Measurements from ENCODE around the gene FEZ2. TPM values are rescaled to one million over a fixed set of nuclear protein-coding genes. Genes with fewer than 3 reads are reported as not detected.

The FEZ2 gene
- total RNA-seq, 8 experiments from 2014 or later: 25.9 to 49.8 (median 32.8) TPM

DNA sequence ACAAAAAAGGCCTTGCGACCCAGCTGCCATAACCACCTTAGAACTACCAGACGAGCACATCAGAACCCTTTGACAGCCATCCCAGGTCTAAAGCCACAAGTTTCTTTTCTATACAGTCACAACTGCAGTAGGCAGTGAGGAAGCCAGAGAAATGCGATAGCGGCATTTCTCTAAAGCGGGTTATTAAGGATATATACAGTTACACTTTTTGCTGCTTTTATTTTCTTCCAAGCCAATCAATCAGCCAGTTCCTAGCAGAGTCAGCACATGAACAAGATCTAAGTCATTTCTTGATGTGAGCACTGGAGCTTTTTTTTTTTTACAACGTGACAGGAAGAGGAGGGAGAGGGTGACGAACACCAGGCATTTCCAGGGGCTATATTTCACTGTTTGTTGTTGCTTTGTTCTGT lies 48.8 kb downstream of the FEZ2 start:
- peak in 5 of 8 experiments; percentile 32 to 70 (median 53) for ATAC-seq (replicated peaks in 6 of 8)
- Histone ChIP-seq H3K4me1 (replicated peaks in 1 of 2) (peaks cover 0 to 3% of the 10 kb centered on the region in 2 donors), H3K27ac (no peak overlapping the region), H3K4me3 (no peak overlapping the region)
- in situ Hi-C loops (cut with MboI; ENCODE audit: low pct_unique_long_range_greater_than_20kb in 2 of 9, low sequenced_read_pairs in 9 of 9, unreplicated experiment in 9 of 9): no loop called here
- WGBS, 10 experiments: 33 to 100% (median 80%) methylated on average over 1 to 5 of the region's 7 CpGs; no CpG with 5 or more reads in 1 of the 10 experiments

DNA sequence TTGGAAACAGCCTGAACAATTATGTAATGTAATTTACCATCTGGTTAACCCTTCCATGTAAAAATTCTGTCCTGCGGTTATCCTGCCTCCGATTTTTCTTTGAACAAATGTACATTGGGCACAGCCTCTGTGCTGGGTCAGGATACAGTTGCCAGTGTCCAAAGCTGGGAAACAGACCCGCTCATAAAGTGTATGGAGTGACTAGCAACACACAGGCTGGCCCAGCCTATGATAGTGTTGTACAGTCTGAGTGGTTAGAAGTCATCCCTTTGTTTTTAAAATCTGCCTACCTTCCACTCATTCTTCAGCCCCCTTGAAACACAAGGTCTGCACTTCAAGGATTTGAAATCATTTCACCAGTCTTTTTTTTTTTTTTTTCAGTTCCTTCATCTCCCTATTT lies 50.1 kb downstream of the FEZ2 start:
- WGBS, 10 experiments: 20 to 100% (median 92%) methylated on average over 1 to 3 of the region's 3 CpGs; no CpG with 5 or more reads in 1 of the 10 experiments
- ATAC-seq (replicated peaks in 6 of 8): no peak
- in situ Hi-C loops (cut with MboI; ENCODE audit: low pct_unique_long_range_greater_than_20kb in 2 of 9, low sequenced_read_pairs in 9 of 9, unreplicated experiment in 9 of 9): no loop called here
- H3K4me1 ChIP-seq (replicated peaks in 1 of 2): peaks cover 0 to 3% of the 10 kb centered on the region in 2 donors
- H3K27ac ChIP-seq: no peak overlapping the region
- no peak overlapping the region for H3K4me3 ChIP-seq

DNA sequence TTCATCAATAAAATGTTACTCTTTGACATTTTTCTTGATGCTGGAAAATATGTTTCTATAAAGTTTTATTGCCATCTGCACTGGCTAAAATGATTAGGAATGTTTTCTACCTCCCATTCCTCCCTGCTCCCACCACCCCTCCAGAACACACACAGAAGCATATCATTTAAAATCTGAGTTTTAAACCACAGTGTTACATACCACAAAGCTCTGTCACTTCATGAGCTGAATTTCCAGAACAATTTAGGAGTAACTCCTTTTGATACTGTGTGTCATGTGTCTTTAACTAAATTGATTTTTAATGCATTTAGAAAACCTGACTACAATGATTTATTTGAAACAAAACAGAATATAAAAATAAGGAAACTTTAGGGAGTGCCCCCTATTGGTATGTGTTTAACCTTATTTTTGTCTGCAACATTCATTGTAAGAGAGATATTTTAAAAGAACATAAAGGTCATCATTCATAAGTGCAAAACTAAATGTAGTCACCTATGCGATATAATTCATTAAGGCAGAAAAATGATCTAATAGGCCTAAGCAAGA lies 52.0 kb downstream of the FEZ2 start:
- Histone ChIP-seq H3K4me1 (replicated peaks in 1 of 2) (peaks cover 0 to 3% of the 10 kb centered on the region in 2 donors), H3K27ac (no peak overlapping the region), H3K4me3 (no peak overlapping the region)
- WGBS, 10 experiments: 0 to 67% (median 35%) methylated on average over 1 of the region's 1 CpG; no CpG with 5 or more reads in 1 of the 10 experiments
- in situ Hi-C loops (cut with MboI; ENCODE audit: low pct_unique_long_range_greater_than_20kb in 2 of 9, low sequenced_read_pairs in 9 of 9, unreplicated experiment in 9 of 9): no loop called here
- no peak for ATAC-seq (replicated peaks in 6 of 8)

DNA sequence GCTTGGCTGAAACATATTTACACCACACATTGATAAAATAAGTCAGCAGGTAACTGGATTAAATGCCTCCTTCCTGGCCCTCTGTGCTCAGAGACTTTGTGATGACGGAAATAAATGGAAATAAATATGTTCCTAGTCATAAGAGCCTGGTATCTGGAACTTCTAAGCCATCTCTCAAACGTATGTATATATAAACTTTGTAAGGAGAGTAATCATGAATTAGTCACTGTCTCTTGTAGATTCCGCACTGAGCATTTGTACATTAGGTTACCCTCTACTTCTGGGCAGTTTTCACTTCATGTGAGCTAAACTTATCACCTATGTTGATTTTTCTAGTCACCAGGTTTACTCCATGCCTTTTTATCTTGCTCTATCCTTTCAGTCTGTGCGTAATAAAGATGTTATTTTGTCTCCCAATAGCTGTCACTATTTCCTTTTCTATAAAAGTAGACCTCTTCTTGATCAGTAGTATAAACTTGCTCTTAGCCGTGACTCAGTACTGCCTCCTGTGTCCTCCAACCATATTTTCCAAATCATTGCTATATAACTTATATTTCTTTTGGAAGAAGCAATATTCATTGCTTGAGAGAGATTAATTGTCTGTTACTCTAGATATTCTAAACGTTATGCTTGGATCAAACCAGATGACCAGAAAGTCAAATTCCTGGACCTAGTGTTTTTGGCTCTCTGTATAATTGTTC lies 53.2 kb downstream of the FEZ2 start:
- H3K4me3 ChIP-seq: no peak overlapping the region
- in situ Hi-C loops (cut with MboI; ENCODE audit: low pct_unique_long_range_greater_than_20kb in 2 of 9, low sequenced_read_pairs in 9 of 9, unreplicated experiment in 9 of 9): no loop called here
- 79 to 100% (median 87%) methylated on average over 4 to 6 of the region's 6 CpGs for WGBS, 10 experiments
- H3K27ac ChIP-seq: no peak overlapping the region
- ATAC-seq (replicated peaks in 6 of 8): no peak
- peaks cover 0 to 3% of the 10 kb centered on the region in 2 donors for H3K4me1 ChIP-seq (replicated peaks in 1 of 2)

DNA sequence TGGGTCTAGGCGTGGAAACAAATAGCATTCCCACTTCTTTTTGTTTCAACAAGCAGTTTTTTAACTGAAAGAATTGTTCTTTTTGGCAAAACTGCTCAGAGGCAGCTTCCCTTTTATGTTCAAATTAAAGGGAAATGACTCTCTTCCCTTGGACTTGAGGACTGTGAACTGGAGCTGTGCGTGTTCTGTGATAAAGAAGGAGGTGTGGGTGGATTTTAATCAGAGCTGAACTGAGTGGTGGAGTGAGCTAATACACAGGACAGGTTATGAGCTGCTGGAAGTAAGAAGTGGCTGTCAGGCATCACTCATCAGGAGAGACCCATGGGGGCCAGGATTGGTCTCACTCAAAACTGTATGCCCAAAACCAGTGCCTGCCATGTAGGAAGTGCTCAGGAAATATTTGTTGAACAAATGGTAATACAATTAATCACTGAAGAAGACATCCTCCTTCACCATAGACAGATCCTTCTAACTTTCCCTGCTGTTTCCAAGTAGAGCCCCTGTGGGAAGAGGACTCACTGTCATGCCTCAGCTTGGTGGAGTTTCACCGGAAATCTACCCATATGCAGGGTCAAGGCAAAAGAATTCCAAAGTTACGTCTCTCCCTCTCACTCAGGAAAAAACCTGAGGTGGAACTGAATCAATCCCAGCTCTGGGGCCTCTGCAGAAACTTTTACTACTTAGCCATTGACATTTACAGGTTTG lies 55.9 kb downstream of the FEZ2 start:
- in situ Hi-C loops (cut with MboI; ENCODE audit: low pct_unique_long_range_greater_than_20kb in 2 of 9, low sequenced_read_pairs in 9 of 9, unreplicated experiment in 9 of 9): no loop called here
- no peak overlapping the region for H3K27ac ChIP-seq
- no peaks in the 10 kb centered on the region for H3K4me1 ChIP-seq (replicated peaks in 1 of 2)
- 73 to 100% (median 98%) methylated on average over 1 to 4 of the region's 4 CpGs for WGBS, 10 experiments
- no peak overlapping the region for H3K4me3 ChIP-seq
- ATAC-seq (replicated peaks in 6 of 8): no peak

DNA sequence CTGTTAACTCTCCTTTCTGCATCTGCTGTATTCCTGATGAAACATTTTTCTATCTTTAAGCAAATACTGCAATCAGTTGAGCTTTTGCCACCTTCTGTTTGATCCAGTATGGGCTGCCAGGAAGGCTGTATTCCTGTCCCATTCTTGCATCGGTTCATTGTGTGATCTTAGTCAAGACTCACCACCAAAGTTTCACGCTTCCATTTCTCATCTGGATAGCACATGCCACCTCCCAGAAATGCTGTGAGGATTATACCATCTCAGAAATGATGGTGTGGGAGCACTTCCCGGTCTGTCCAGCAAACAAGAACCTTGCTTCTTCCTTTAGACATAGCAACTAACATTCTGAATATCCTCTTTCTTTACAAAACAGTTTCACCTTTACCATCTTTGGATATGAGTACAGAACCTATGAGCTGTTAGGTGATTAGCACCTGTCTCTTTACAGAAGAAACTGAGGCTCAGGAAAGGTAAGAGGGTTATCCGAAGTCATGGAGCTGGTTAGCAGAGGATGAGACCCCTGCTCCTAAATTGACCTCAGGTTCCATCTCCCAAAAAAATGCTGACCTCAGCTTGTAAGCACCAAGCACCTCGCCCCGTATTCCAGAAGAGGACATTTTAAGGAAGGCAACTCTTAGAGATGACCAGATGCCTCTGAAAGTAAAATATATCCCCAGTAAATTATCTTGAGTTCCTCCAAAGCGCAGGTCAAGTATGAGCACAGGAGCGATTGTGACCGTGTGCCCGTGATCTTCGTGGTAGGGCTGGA lies 56.8 kb downstream of the FEZ2 start:
- in situ Hi-C loops (cut with MboI; ENCODE audit: low pct_unique_long_range_greater_than_20kb in 2 of 9, low sequenced_read_pairs in 9 of 9, unreplicated experiment in 9 of 9): no loop called here
- ATAC-seq (replicated peaks in 6 of 8): peak in 2 of 8 experiments; percentile 31 to 39
- Histone ChIP-seq H3K4me1 (replicated peaks in 1 of 2) (no peaks in the 10 kb centered on the region), H3K4me3 (no peak overlapping the region), H3K27ac (no peak overlapping the region)
- WGBS, 10 experiments: 28 to 100% (median 88%) methylated on average over 2 to 11 of the region's 11 CpGs

- H3K27ac ChIP-seq: no peak overlapping the region
- ATAC-seq (replicated peaks in 6 of 8): peak in 1 of 8 experiments; percentile 22
- in situ Hi-C loops (cut with MboI; ENCODE audit: low pct_unique_long_range_greater_than_20kb in 2 of 9, low sequenced_read_pairs in 9 of 9, unreplicated experiment in 9 of 9): no loop called here
- H3K4me3 ChIP-seq: no peak overlapping the region
- no peaks in the 10 kb centered on the region for H3K4me1 ChIP-seq (replicated peaks in 1 of 2)
- WGBS, 10 experiments: 59 to 100% (median 94%) methylated on average over 3 to 7 of the region's 7 CpGs; no CpG with 5 or more reads in 2 of the 10 experiments
These were observed 58.3 kb downstream of the FEZ2 start for GRCh38 chr2:36539631-36540030.

DNA sequence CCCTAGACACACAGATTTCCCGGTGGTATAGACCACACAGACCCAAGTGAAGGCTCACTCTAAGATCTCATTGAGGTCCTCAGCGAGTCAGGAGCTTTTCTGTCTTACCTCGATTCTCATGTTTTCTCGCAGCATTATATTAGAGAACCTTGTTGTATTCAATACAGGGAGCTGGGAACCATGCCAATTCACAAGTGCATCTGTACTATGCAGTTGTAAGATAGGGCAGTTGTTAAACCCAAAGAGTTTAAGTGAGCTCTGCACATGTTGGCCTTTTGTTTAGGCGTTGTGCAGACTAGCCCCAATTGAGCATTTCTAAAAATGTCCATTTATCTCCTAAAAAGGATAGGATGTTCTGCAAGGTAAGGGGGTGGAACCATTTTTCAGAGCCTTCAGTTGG lies 59.6 kb downstream of the FEZ2 start:
- WGBS, 10 experiments: 63 to 100% (median 91%) methylated on average over 1 to 5 of the region's 5 CpGs
- Histone ChIP-seq H3K4me3 (no peak overlapping the region), H3K4me1 (replicated peaks in 1 of 2) (no peaks in the 10 kb centered on the region), H3K27ac (no peak overlapping the region)
- ATAC-seq (replicated peaks in 6 of 8): peak in 1 of 8 experiments; percentile 36
- in situ Hi-C loops (cut with MboI; ENCODE audit: low pct_unique_long_range_greater_than_20kb in 2 of 9, low sequenced_read_pairs in 9 of 9, unreplicated experiment in 9 of 9): no loop called here

DNA sequence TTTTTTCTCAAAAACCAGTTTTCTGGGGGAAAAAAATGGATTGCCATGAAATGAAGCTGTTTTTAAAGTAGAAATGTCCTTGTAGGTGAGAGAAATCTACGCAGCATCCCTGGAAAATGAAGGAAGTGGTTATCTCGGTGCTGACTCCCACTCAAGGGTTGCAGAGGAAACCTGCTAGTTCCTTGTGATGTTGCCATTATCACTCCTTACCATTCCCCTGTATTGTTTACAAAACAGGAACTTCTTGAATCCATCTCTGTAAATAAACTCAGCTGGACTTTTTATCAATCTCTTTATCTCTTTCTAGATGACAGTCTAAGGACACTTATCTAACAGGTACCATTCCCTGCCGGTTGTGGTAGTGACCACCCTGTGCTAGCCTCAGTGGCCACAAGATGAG lies 61.2 kb downstream of the FEZ2 start:
- ATAC-seq (replicated peaks in 6 of 8): no peak
- H3K4me1 ChIP-seq (replicated peaks in 1 of 2): no peaks in the 10 kb centered on the region
- H3K27ac ChIP-seq: no peak overlapping the region
- in situ Hi-C loops (cut with MboI; ENCODE audit: low pct_unique_long_range_greater_than_20kb in 2 of 9, low sequenced_read_pairs in 9 of 9, unreplicated experiment in 9 of 9): no loop called here
- WGBS, 10 experiments: 60 to 100% (median 100%) methylated on average over 1 to 3 of the region's 3 CpGs; no CpG with 5 or more reads in 3 of the 10 experiments
- H3K4me3 ChIP-seq: no peak overlapping the region

DNA sequence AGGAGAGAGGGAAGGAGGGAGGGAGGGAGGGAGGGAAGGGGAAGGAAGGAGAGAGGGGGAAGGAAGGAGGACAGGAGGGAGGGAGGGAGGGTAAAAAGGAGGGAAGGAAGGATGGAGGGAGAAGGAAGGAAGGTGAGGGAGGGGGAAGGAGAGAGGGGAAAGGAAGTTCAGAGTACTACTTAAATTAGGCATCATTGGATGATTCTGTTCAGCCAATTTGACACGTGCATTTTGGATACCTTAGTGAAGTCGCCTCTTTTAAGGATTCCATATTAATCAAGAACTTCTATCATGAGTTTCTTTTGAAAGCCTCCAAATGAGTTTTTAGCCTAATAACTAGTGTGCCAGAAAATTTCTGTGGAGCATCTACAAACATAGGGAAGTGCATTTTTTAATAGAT lies 62.9 kb downstream of the FEZ2 start:
- no peak overlapping the region for H3K4me3 ChIP-seq
- in situ Hi-C loops (cut with MboI; ENCODE audit: low pct_unique_long_range_greater_than_20kb in 2 of 9, low sequenced_read_pairs in 9 of 9, unreplicated experiment in 9 of 9): no loop called here

GRCh38 chr2:36534275-36534799 lies 63.6 kb downstream of the FEZ2 start:
- H3K4me1 ChIP-seq (replicated peaks in 1 of 2): no peaks in the 10 kb centered on the region
- H3K27ac ChIP-seq: no peak overlapping the region
- no peak overlapping the region for H3K4me3 ChIP-seq
- in situ Hi-C loops (cut with MboI; ENCODE audit: low pct_unique_long_range_greater_than_20kb in 2 of 9, low sequenced_read_pairs in 9 of 9, unreplicated experiment in 9 of 9): no loop called here
- ATAC-seq (replicated peaks in 6 of 8): no peak

More for the DNA sequence above, 62.9 kb downstream of the FEZ2 start:
- ATAC-seq (replicated peaks in 6 of 8): no peak
- H3K27ac ChIP-seq: no peak overlapping the region
- H3K4me1 ChIP-seq (replicated peaks in 1 of 2): no peaks in the 10 kb centered on the region
- 94 to 100% (median 100%) methylated on average over 1 to 2 of the region's 2 CpGs; no CpG with 5 or more reads in 6 of the 10 experiments for WGBS, 10 experiments

DNA sequence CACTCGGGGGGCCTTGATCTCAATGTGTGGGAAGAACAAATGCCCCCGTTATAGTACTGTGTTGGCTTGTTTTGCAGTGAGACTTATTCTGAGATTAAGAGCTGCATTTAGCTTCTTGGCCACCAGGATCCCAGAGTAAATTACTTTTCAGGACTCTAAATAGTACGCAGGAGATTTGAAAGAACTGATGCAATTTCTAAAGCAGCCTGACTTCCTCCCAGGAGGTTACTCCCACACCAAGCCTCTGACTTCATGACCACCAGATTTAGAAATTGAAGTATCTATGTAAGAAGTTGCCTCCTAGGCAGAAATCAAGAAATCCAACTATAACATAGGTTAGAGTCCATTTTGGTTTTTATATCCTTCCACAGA lies 67.0 kb downstream of the FEZ2 start:
- peak in 1 of 8 experiments; percentile 62 for ATAC-seq (replicated peaks in 6 of 8)
- Histone ChIP-seq H3K4me3 (no peak overlapping the region), H3K27ac (no peak overlapping the region), H3K4me1 (replicated peaks in 1 of 2) (no peaks in the 10 kb centered on the region)
- in situ Hi-C loops (cut with MboI; ENCODE audit: low pct_unique_long_range_greater_than_20kb in 2 of 9, low sequenced_read_pairs in 9 of 9, unreplicated experiment in 9 of 9): no loop called here
- WGBS, 10 experiments: 83 to 100% (median 94%) methylated on average over 1 to 3 of the region's 3 CpGs; no CpG with 5 or more reads in 5 of the 10 experiments

Measured in motor neuron (in vitro differentiated cells).